ENCODE measurements around the gene MCF2L2. TPM values are rescaled to one million over a fixed set of nuclear protein-coding genes. Genes with fewer than 3 reads are reported as not detected.
"Not testable (repeated sequence)": the region's sequence is repeated elsewhere in the genome, so short reads cannot be mapped to it uniquely, and the experiment has no call there.

The MCF2L2 gene
- total and polyA plus RNA-seq, 11 donors: 0.12 to 1.4 (median 0.23) TPM; not detected in 1

- no peak overlapping the region for H3K27ac ChIP-seq
- ATAC-seq (no peak), DNase-seq (no peak)
- peaks cover 7 to 33% (median 24%) of the 10 kb centered on the region in 9 donors for H3K27me3 ChIP-seq
- peaks cover 0 to 34% (median 12%) of the 10 kb centered on the region in 12 donors for H3K4me1 ChIP-seq
- intact Hi-C loops (cut with DNase I): loop anchor here in 5 of 10 donors (2.0 to 10.0 kb wide), 4 partner anchors 55 to 583 kb away; no protein-coding TSS in a partner anchor
- TF ChIP-seq POLR2A (IDR thresholded peaks at IDR 0.05): no peak
- TF ChIP-seq, protein P1, sequence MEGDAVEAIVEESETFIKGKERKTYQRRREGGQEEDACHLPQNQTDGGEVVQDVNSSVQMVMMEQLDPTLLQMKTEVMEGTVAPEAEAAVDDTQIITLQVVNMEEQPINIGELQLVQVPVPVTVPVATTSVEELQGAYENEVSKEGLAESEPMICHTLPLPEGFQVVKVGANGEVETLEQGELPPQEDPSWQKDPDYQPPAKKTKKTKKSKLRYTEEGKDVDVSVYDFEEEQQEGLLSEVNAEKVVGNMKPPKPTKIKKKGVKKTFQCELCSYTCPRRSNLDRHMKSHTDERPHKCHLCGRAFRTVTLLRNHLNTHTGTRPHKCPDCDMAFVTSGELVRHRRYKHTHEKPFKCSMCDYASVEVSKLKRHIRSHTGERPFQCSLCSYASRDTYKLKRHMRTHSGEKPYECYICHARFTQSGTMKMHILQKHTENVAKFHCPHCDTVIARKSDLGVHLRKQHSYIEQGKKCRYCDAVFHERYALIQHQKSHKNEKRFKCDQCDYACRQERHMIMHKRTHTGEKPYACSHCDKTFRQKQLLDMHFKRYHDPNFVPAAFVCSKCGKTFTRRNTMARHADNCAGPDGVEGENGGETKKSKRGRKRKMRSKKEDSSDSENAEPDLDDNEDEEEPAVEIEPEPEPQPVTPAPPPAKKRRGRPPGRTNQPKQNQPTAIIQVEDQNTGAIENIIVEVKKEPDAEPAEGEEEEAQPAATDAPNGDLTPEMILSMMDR (IDR thresholded peaks at IDR 0.05): no peak
- WGBS, 4 donors: 65 to 78% (median 76%) methylated on average over 7 of the region's 7 CpGs
- no peak overlapping the region for H3K4me3 ChIP-seq
- H3K9me3 ChIP-seq: no peaks in the 10 kb centered on the region
- no peaks in the 10 kb centered on the region for H3K36me3 ChIP-seq
These were observed 246.3 kb downstream of the MCF2L2 start for GRCh38 chr3:183182073-183182472.

- peaks cover 11 to 38% (median 28%) of the 10 kb centered on the region in 9 donors for H3K27me3 ChIP-seq
- H3K9me3 ChIP-seq: no peaks in the 10 kb centered on the region
- DNase-seq: no peak
- WGBS, 4 donors: 92 to 100% (median 96%) methylated on average over 4 to 5 of the region's 5 CpGs
- TF ChIP-seq POLR2A (IDR thresholded peaks at IDR 0.05): no peak
- TF ChIP-seq, protein P1 (IDR thresholded peaks at IDR 0.05): no peak
- H3K4me3 ChIP-seq: no peak overlapping the region
- peaks cover 0 to 34% (median 12%) of the 10 kb centered on the region in 12 donors for H3K4me1 ChIP-seq
- intact Hi-C loops (cut with DNase I): loop anchor here in 5 of 10 donors (2.0 to 10.0 kb wide), 4 partner anchors 54 to 583 kb away; no protein-coding TSS in a partner anchor
- ATAC-seq: no peak
- no peaks in the 10 kb centered on the region for H3K36me3 ChIP-seq
- no peak overlapping the region for H3K27ac ChIP-seq
These were observed 246.8 kb downstream of the MCF2L2 start for GRCh38 chr3:183181606-183182005.

GRCh38 chr3:183180784-183181295, 247.6 kb downstream of the MCF2L2 start:
- TF ChIP-seq, protein P1 (IDR thresholded peaks at IDR 0.05): no peak
- no peak for TF ChIP-seq POLR2A (IDR thresholded peaks at IDR 0.05)
- WGBS, 4 donors: 70 to 76% (median 73%) methylated on average over 10 to 11 of the region's 11 CpGs
- Histone ChIP-seq H3K9me3 (no peaks in the 10 kb centered on the region), H3K4me3 (no peak overlapping the region), H3K4me1 (peaks cover 0 to 31% (median 12%) of the 10 kb centered on the region in 12 donors), H3K27me3 (peaks cover 14 to 42% (median 35%) of the 10 kb centered on the region in 9 donors), H3K36me3 (no peaks in the 10 kb centered on the region), H3K27ac (no peak overlapping the region)
- intact Hi-C loops (cut with DNase I): loop anchor here in 5 of 10 donors (5.0 to 10.0 kb wide), 3 partner anchors 54 to 584 kb away; no protein-coding TSS in a partner anchor
- ATAC-seq (no peak), DNase-seq (no peak)

- Histone ChIP-seq H3K27me3 (peaks cover 14 to 47% (median 40%) of the 10 kb centered on the region in 9 donors), H3K36me3 (no peaks in the 10 kb centered on the region), H3K4me3 (peak overlapping the region in 2 of 12 donors; percentile 55 to 59), H3K27ac (no peak overlapping the region), H3K9me3 (no peaks in the 10 kb centered on the region), H3K4me1 (peaks cover 0 to 25% (median 12%) of the 10 kb centered on the region in 12 donors)
- peak in 2 of 4 donors; percentile 7 for ATAC-seq
- TF ChIP-seq, protein P1 (IDR thresholded peaks at IDR 0.05): no peak
- no peak for TF ChIP-seq POLR2A (IDR thresholded peaks at IDR 0.05)
- intact Hi-C loops (cut with DNase I): loop anchor here in 5 of 10 donors (5.0 to 10.0 kb wide), 3 partner anchors 53 to 585 kb away; no protein-coding TSS in a partner anchor
- no peak for DNase-seq
- WGBS, 4 donors: 33 to 45% (median 41%) methylated on average over 12 of the region's 12 CpGs
These were observed 248.2 kb downstream of the MCF2L2 start for GRCh38 chr3:183180110-183180783.

GRCh38 chr3:183179550-183179908, 248.9 kb downstream of the MCF2L2 start:
- 13 to 16% (median 15%) methylated on average over 18 of the region's 18 CpGs for WGBS, 4 donors
- intact Hi-C loops (cut with DNase I): loop anchor here in 1 of 10 donors (5.0 kb wide), 1 partner anchor 57 kb away; no protein-coding TSS in a partner anchor
- Histone ChIP-seq H3K27me3 (peaks cover 14 to 50% (median 42%) of the 10 kb centered on the region in 9 donors), H3K4me1 (peaks cover 0 to 19% (median 12%) of the 10 kb centered on the region in 12 donors), H3K4me3 (peak overlapping the region; percentile 28 to 64 (median 54))
- not testable (repeated sequence) for H3K36me3 ChIP-seq, H3K9me3 ChIP-seq, H3K27ac ChIP-seq, DNase-seq
- ATAC-seq: peak in 2 of 4 donors; percentile 10 to 21
